GM18520 (cell line): ENCODE results near the gene HBP1.
"Not testable (repeated sequence)": the region's sequence is repeated elsewhere in the genome, so short reads cannot be mapped to it uniquely, and the experiment has no call there.

Experiments used
- ATAC-seq: cut with Tn5 transposase; IDR thresholded peaks from one replicate; pipeline ENCODE4 v1.9.1; 2021; ENCODE audit not compliant: unreplicated experiment

HBP1 gene

DNA sequence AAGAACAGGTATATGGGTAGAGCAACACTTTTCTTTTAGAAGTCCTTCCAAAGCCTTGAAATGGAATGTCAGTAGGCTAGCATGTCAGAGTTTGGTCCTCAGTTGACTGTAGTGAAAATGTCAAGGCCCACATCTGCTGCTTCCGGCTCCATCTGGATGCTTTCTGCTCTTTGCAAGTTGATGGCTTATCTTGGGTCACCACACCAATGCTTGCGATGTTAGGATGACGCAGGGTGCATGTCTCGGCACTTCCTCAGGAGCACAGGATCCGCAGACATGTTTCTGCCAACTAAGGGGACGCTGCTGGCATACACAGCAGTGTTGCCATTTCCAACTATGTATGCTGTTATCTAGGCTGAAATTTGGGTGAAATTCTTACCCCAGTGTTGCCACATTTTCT is 14.0 kb upstream of the HBP1 start:
- no peak for ATAC-seq

DNA sequence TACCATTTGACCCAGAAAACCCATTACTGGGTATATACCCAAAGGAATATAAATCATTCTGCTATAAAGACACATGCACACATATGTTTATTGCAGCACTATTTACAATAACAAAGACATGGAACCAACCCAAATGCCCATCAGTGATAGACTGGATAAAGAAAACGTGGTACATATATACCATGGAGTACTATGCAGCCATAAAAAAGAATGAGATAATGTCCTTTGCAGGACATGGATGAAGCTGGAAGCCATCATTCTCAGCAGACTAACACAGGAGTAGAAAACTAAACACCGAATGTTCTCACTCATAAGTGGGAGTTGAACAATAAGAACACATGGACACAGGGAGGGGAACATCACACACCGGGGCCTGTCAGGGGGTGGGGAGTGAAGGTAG is 13.1 kb upstream of the HBP1 start:
- ATAC-seq, result not testable (repeated sequence)

DNA sequence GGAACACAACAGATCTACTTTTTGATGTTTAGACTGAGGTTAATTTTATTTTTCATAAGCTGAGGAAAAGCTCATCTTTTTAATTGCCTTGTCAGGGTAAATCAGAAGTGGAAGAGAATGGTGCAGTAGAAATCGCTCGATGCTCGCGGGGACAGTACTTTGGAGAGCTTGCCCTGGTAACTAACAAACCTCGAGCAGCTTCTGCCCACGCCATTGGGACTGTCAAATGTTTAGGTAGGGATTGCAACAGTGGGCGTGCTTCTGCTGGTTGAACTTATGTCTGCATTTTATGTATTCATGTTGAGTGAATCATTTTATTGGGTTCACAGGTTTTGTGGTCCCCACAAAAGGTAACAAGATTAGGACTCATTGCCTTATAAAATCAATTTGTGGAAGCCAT is 11.7 kb upstream of the HBP1 start:
- no peak for ATAC-seq

DNA sequence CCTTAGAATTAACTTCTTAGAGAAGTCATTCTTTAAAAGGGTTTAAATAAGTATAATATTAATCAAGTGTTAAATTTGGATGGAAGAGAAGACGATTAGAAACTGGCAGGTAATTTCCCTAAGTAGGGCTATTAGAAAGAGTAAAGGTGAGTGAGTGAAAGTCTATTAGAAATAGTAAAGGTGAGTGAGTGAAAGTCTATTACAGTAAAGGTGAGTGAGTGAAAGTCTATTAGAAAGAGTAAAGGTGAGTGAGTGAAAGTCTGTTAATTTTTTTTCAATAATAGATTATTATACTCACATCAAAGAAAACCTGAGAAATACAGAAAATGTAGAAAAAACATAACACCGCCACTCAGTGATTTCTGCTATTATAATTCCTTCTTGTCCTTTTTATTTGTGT is 10.8 kb upstream of the HBP1 start:
- no peak for ATAC-seq

DNA sequence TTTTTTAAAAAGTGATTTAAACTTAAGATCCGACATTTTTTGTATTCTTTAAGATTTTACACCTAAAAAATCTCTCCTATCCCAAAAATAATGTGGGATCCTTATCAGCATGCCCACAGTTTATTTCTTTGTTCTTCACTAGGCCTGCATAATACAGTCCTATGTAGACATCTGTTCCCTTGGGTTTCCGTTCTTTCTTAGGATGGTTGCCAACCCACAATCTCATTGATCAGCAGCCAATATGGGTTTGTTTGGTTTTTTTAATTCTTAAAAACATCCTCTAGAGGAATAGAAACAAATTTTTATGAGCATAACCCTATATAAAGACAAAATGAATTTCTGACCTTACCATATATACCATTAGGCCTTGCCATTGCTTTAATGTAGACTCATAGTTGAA is 8.4 kb upstream of the HBP1 start:
- ATAC-seq, result no peak

DNA sequence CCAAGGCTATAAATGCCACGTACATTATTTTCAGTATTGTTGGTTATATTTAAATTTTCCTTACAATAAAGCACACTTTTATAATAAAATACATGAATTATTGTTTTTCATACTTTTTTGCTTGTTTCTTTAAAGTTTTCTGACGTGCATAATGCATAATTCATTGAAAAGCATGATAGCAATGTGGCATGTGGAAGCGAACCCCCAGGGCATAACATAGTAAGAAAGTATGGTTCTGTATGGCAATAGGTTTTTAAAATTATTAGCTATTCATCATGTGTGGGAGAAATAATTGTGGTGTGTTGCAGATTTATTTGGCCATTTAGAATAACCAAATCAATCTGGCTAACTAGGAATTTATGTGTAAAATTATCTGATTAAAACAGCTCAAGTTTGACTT is 7.4 kb upstream of the HBP1 start:
- ATAC-seq, result no peak

DNA sequence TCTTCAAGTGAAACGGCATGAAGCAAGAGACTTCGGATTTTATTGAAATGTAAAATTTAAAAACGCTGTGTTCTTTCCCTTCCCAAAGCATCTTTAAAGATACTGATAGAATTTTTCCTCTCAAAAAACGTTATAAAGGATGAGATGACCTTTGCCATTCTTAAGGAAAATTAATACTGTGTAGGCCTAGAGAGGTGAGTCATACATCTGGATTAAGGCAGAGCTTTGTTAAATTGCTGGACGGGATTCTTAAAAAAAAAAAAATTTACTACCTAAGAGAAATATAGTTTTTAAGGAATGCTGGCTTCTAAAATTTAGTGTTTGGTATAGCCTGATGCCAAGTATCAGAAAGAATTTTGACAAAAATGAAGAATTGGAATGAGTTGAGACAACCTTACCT is 6.3 kb upstream of the HBP1 start:
- no peak for ATAC-seq

DNA sequence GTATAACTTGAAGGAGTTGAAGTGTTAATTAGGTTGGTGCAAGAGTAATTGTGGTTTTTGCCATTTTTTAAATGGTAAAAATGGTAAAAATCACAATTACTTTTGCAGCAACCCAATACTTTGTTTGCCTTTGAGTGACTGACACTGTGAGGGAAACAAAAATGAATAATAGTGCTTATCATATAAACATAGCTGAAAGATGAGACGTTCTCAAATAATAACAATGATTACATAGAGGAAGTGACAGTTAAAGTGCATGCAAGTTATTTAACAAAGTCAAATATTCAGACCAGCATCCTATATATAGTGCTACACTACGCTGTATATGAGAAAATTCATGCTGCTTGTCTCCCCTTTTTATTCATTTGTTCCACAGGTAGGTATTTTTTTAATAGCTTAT is 4.7 kb upstream of the HBP1 start:
- no peak for ATAC-seq

DNA sequence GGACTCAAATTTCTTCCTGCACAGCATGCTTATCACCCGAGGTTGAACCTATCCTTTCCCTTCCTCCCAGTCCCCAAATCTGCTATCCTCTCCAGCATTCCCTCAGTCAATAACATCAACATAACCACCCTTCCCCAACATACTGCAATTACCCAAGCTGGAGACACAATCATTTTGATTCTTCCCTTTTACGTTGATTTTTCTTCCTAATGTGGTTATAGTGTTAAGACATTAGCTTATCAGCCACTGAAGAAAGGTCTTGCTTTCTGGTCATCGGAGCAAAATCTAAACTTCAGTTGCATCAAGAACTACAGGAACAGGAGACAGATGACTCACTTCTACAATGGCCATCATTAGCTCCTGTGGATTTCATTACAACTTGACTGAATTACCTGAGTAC is 3.5 kb upstream of the HBP1 start:
- ATAC-seq, result no peak

DNA sequence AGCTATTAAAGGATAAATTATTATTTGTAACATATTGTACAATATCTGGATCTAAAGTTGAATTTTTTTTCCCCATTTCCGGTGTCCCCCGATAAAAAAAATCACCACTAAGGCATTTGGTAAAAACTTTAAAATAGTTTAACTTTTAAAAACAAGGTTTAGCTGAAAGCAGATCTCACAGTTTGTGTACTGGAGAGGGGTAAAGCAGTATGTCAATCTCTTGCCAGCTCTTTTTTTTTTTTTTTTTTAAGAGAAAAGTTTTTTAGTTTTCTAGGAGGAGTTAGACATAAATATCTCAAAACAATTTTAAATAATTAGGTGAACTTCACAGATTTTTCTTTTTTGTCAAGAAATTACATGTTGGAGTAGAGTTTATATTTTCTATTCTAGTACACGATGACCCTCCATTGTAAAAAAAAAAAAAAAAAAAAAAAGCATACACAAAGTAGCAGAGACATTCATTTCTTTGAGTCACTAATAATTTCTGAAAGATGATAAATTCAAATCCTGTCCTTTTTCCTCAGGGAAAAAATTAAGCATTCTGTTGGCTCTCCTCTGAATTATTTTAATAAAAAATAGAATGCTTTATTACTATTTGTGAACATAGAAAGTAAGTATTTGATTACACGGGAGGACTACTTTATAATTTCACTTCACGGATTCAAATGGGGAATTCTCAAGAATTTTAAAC is 1.9 kb upstream of the HBP1 start:
- ATAC-seq, result no peak

DNA sequence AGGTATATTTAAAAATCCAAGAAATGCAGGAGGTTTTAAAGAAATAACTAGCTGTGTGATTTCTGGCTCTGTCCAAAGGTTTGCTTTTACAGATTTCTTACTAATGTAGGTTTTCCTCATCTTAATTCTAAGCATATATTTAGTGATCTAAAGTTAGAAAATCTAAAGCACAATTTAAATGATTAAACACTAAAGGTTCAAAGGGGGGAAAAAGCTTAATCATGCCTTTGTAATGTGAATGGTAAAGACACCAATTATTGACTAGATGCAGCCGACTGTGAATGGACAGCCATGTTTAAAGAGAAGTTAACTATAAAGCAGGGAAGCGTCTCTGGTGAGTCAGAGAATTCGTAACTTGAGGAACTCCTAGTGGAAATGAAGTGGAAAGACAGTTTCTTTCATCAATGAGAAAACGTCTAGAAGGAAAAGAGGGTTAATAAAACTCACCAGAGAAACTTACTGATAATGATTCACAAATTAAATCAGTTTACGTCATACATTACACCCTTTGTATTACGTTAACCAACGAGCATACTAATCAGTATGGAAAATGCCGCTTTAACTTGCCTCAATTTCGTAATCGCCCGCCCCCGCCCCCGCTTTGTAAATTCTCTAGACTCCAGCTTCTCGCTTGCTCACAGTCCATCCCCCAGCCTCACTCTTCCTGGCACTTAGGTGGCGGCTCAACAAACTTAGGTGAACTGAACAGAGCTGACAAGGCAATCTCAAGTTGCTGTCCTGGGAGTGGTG is 1.1 kb upstream of the HBP1 start:
- ATAC-seq, result no peak

DNA sequence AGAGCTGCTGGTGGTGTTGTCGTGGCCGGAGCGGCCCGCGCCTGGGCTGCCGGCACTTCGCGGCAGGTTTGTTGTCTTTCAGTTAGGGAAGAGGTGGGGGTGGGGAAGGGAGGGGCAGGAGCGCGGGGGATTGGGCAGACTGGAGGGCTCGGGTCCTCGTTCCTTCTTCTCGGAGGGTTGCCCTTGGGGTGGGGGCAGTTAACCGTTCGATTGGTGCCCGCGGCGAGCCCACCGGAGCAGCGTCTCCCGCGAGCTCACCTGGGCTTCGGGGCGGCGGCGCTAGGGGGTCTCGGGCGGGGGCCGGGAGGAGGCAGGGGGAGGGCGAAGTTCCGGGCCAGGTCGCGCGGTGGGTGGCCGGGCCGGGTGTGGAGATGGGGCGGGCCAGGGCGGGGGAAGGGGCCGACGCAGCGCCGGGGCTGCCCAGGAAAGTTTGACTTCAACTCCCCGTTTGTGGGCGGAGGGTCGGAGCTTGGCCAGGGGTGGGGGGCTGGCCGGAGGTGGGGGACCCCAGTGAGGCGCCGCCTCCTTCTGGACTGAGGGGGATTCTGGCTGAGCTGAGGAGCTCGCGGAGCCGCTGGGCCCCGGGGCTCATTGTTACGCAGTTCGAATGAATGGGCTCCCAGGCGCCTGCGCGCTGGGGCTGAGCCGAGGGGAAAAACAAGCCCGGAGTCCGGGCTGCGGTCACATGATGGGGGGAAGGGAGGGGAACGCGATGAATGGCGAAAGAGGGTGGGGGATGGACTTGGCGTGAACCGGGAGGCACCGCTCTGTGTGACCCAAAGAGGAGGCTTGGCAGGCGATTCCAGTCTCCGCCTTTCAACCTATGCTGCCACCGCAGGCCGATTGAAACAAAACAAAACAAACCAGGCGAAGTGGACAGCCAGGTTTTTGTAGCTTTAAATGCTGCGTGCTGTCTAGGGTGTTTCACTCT is 582 bp downstream of the HBP1 start:
- ATAC-seq, result peak; percentile 14

DNA sequence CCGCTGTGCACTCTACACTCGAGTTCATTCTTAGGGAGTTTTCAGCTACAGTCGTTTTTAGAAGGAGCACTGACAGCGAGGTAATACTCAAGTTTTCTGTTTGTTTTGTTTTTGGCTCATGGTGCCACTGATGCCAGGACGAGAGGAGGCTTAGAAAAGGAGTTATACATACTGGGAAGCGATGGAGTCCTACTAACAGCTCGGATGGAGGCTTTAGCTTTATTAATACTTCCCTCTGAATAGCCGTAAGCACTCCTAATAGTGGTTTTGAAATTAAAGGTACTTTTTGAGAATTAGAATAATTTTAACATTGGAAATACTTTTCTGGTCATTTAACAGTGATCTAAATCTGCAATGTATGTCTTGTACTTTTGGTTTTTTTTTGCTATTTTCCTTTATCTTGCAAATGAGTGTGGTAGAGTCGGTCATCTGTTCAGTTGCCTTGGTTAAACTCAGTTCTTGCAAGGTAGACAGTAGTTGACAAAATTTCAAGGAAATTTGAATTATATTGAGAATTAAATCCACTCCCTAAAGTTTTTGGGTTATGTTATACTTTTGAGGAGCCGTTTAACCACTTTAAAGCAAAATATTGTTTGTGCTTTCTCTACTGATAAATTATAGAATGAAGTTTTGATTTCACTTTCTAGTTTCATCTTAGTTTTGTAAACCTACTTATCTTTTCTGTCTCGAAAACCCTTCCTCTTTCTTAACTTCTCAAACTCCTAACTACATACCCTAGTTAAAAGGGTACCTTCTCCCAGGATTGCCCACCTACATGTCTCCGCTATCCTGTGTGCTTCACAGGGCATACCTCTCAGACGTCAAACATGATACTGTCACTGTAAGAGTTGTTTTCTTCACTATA is 1.5 kb downstream of the HBP1 start:
- ATAC-seq, result no peak

DNA sequence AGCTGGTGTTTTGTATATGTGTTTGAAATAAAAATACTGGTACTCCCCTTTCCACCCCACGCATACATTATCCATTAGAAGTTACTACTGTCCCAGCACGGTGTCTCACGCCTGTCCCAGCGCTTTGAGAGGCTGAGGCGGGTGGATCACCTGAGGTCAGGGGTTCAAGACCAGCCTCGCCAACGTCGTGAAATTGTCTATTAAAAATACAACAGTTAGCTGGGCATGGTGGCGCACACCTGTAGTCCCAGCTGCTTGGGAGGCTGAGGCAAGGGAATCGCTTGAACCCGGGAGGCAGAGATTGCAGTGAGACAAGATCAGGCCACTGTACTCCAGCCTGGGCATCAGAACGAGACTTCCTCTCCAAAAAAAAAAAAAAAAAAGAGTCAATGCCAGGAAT is 2.7 kb downstream of the HBP1 start:
- ATAC-seq, result no peak

DNA sequence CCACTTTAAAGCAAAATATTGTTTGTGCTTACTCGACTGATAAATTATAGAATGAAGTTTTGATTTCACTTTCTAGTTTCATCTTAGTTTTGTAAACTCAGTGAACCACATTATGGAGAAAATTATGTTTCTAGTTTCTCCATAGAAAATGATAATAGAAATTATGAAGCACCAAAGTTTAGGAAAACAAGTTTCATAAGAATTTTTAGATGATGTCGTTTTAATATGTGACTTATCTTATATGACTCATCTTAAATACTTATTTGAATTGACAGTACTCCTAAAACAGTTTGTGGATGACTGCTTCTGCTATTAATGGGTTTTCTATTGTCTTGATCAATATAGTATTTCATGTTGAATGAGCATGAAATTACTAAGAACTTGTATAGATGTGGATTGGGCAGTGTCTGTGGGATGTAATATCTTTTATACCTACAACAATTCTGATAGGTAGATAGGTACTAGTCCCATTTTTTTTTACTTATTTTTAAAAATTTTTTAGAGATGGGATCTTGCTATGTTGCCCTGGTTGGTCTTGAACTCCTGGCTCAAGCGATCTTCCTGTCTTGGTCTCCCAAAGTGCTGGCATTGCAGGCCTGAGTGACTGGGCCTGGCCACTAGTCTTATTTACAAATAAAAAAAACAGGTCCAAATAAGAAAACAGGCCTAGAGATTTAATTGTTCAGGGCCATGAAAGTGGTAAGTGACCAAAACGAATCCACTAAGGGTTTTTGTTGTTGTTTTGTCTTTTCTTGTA is 3.7 kb downstream of the HBP1 start:
- ATAC-seq, result no peak

DNA sequence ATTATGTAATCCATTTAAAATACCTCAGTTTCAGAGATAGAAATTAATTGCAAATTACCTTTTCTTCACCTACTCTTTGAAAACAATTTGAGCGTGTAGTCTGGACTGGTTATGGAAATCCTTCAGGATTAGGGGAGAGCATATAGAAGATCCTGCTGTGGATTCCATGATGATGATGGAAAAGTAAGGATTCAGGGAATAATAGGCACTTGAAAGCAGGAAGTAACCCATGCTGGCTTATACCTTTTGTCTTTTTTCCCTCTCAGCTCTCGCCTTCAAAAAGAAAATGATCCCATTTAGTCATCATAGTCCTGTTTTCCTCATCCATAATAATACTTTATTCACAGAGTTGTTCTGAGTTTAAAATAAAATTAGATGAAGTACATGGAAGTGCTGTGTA is 4.4 kb downstream of the HBP1 start:
- no peak for ATAC-seq

DNA sequence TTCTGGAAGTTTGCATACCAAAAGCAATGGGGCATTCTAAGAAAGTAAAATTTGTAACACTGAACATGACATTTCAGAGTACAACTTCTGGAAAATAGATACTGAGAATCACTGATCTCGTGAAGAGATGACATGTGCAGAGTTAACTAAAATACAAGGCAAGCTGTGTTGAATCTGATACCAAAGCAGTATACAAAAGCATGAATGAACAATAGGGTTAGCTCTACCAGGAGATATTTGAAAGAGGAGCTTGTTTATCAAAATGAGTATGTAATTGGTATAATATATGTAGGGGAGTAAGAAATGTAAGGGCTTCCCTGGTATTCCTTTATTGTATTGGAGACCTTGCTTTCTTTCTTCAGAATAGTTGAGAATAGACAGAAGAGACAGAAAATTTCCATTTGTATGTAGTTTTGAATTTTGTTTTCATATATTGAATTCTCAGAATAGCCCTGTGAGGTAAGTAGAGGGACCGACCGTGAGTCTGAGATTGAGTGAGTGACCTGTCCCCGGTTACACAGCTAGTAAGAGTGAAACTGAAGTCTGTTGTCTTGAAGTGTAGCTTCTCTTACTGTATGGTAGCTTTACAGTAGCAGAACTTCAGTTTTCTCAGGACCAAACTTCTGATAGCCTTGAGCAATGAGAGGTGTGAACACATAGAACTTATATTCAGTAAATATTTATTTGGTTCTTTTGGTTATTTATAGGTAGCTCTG is 5.0 kb downstream of the HBP1 start:
- ATAC-seq, result peak; percentile 50

DNA sequence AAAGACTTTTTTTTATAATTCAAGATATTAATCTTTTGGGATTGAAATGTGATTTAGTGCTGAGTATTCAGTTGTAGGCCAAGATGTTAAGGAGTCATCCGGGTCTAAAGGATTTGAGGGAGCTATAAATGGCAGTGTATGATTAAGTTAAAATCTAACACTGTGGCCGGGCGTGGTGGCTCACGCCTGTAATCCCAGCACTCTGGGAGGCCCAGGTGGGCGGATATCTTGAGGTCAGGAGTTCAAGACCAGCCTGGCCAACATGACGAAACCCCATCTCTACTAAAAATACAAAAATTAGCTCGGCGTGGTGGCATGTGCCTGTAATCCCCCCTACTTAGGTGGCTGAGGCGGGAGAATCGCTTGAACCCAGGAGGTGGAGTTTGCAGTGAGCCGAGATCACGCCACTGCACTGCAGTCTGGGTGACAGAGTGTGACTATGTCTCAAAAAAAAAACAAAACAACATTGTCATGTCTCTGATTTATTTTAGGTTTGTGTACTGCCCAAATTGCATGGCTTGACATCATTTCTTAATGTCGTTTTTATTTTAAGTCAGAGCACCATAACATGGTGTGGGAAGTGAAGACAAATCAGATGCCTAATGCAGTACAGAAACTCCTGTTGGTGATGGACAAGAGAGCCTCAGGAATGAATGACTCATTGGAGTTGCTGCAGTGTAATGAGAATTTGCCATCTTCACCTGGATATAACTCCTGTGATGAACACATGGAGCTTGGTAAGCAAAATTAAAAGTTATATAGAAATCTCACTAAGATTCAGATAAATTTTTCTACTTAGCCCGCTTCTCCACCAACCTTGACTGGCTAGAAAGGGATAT is 10.7 kb downstream of the HBP1 start:
- no peak for ATAC-seq

DNA sequence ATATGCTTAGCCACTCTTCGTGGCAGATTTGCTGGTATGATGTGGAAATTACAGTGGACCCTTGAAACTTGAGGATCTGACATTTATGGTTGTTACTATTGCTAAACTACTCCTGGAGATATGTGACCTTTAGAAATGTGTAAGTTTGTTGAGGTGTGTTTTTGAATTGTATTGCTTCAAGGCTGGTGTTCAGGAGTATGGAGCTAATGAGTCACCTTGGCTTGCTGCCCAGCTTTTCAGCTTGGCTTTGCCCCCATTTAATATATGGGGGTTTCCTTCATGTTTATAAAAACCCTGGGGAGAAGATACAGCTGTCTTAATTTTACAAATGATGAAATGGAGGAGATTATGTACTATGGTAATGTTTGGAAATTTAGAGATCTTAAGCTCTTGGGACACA is 11.6 kb downstream of the HBP1 start:
- ATAC-seq, result no peak
